SK-N-SH (cell line): ENCODE data around the gene SMARCA2. TPM values are rescaled to one million over a fixed set of nuclear protein-coding genes. Genes with fewer than 3 reads are reported as not detected.

Source experiments
- CTCF ChIA-PET: fragments of 300-600, 350-600 bp; formaldehyde crosslinking; extraction: SDS; loops from one replicate; lab custom pipeline; 2021; lab: Yijun Ruan, JAX
- POLR2A ChIA-PET: fragments of 350-600 bp; sonication (Branson Sonifier 250); formaldehyde crosslinking; extraction: SDS; loops from one replicate; lab custom pipeline; 2020; ENCODE audit warnings: antibody characterized with exemption, inconsistent platforms; lab: Yijun Ruan, JAX
- DNase-seq: peaks from one replicate; pipeline ENCODE4 v3.0.0; 2012
- H2AFZ ChIP-seq: fragments of 200-600 bp; sonication (generic); 2 replicates; pipeline ENCODE4 v1.8.1; 2016; ENCODE audit warnings: antibody characterized with exemption, mild to moderate bottlenecking, low read depth
- H3F3A ChIP-seq: fragments of 200-600 bp; sonication (generic); replicated peaks from 2 replicates; pipeline ENCODE3; 2016; ENCODE audit warnings: antibody characterized with exemption, mild to moderate bottlenecking; ENCODE audit not compliant: insufficient read depth
- H3K27ac ChIP-seq, 2 experiments: fragments of 200-500 bp in 1 of 2; fragments of 200-600 bp in 1 of 2; sonication (Bioruptor generic) in 1 of 2; sonication (generic), shearing (Covaris generic) in 1 of 2; 2 replicates each; pipeline versions ENCODE4 v1.5.1 to v1.6.1; 2014 to 2016; ENCODE audit warnings: low read depth in 2 of 2, inconsistent platforms in 1 of 2, low read length in 1 of 2, mild to moderate bottlenecking in 1 of 2, mixed read lengths in 1 of 2
- H3K27me3 ChIP-seq: fragments of 200-600 bp; sonication (generic), shearing (Covaris generic); 2 replicates; pipeline ENCODE4 v1.6.1; 2016; ENCODE audit warnings: mixed run types; ENCODE audit not compliant: insufficient read depth
- H3K36me3 ChIP-seq, 2 experiments: fragments of 200-500 bp in 1 of 2; fragments of 200-600 bp in 1 of 2; sonication (Bioruptor generic) in 1 of 2; sonication (generic) in 1 of 2; replicated peaks in 1 of 2; 2 replicates each; pipeline versions ENCODE3 to v1.5.1; 2014 to 2016; ENCODE audit warnings: low read length in 1 of 2, mild to moderate bottlenecking in 1 of 2; ENCODE audit not compliant: insufficient read depth in 2 of 2, control insufficient read depth in 1 of 2
- H3K4me1 ChIP-seq, 2 experiments: fragments of 200-500 bp in 1 of 2; fragments of 200-600 bp in 1 of 2; sonication (Bioruptor generic) in 1 of 2; sonication (generic), shearing (Covaris generic) in 1 of 2; 2 replicates each; pipeline versions ENCODE4 v1.5.1 to v1.6.1; 2014 to 2016; ENCODE audit warnings: low read depth in 1 of 2, low read length in 1 of 2, mixed run types in 1 of 2; ENCODE audit not compliant: insufficient read depth in 2 of 2, control insufficient read depth in 1 of 2
- H3K4me2 ChIP-seq: fragments of 200-600 bp; sonication (generic), shearing (Covaris generic); 2 replicates; pipeline ENCODE4 v1.6.1; 2017; ENCODE audit warnings: mixed run types
- H3K4me3 ChIP-seq, 2 experiments: fragments of 200-500 bp in 1 of 2; fragments of 200-600 bp in 1 of 2; sonication (Bioruptor generic) in 1 of 2; sonication (generic), shearing (Covaris generic) in 1 of 2; 2 replicates each; pipeline versions ENCODE4 v1.5.1 to v1.8.1; 2014 to 2016; ENCODE audit warnings: low read depth in 2 of 2, inconsistent platforms in 1 of 2, low read length in 1 of 2, mild to moderate bottlenecking in 1 of 2, mixed read lengths in 1 of 2, moderate library complexity in 1 of 2
- H3K79me2 ChIP-seq: fragments of 200-600 bp; sonication (generic); 2 replicates; pipeline ENCODE4 v1.8.1; 2017; ENCODE audit warnings: mild to moderate bottlenecking; ENCODE audit not compliant: insufficient read depth
- H3K9ac ChIP-seq: fragments of 200-600 bp; sonication (generic); 2 replicates; pipeline ENCODE4 v1.6.1; 2017; ENCODE audit warnings: mixed run types
- H3K9me2 ChIP-seq: fragments of 200-600 bp; sonication (generic); 2 replicates; pipeline ENCODE4 v1.6.1; 2017; ENCODE audit warnings: mixed run types
- H3K9me3 ChIP-seq: fragments of 200-600 bp; sonication (generic); 2 replicates; pipeline ENCODE4 v1.6.1; 2017; ENCODE audit warnings: mixed run types, mild to moderate bottlenecking, moderate library complexity
- H4K20me1 ChIP-seq: fragments of 200-600 bp; sonication (generic); 2 replicates; pipeline ENCODE4 v1.6.1; 2017; ENCODE audit warnings: mild to moderate bottlenecking, mixed run types; ENCODE audit not compliant: insufficient read depth
- CHD2 ChIP-seq: fragments of 150-350 bp; IDR thresholded peaks from 2 replicates; pipeline ENCODE4 v1.6.1; 2018; ENCODE audit warnings: low read length; ENCODE audit not compliant: partially characterized antibody
- ELF1 ChIP-seq: IDR thresholded peaks from 2 replicates; pipeline ENCODE4 v1.4.0; 2012
- EP300 ChIP-seq, 2 experiments: IDR thresholded peaks; 2 replicates each; pipeline versions ENCODE4 v1.4.0 to v1.6.1; 2012; ENCODE audit warnings: borderline replicate concordance in 1 of 2, low read depth in 1 of 2, low read length in 1 of 2
- FOXM1 ChIP-seq: IDR thresholded peaks from 2 replicates; pipeline ENCODE4 v1.4.0; 2012; ENCODE audit warnings: low read depth, mild to moderate bottlenecking
- GABPA ChIP-seq: IDR thresholded peaks from 2 replicates; pipeline ENCODE4 v1.4.0; 2012; ENCODE audit warnings: low read depth, mild to moderate bottlenecking
- JUND ChIP-seq: IDR thresholded peaks from 2 replicates; pipeline ENCODE4 v1.4.0; 2012
- NFIC ChIP-seq: IDR thresholded peaks from 2 replicates; pipeline ENCODE4 v1.4.0; 2012; ENCODE audit warnings: borderline replicate concordance
- PBX3 ChIP-seq: IDR thresholded peaks from 2 replicates; pipeline ENCODE4; 2012
- POLR2AphosphoS5 ChIP-seq: IDR thresholded peaks from 2 replicates; pipeline ENCODE4 v1.6.1; 2012; ENCODE audit warnings: low read depth, low read length
- RAD21 ChIP-seq: IDR thresholded peaks from 2 replicates; pipeline ENCODE4 v1.6.1; 2012; ENCODE audit warnings: mild to moderate bottlenecking, low read length
- REST ChIP-seq: IDR thresholded peaks from 2 replicates; pipeline ENCODE4 v1.6.1; 2012; ENCODE audit warnings: mild to moderate bottlenecking, low read depth, low read length, moderate library complexity
- RFX5 ChIP-seq: IDR thresholded peaks from 2 replicates; pipeline ENCODE4 v1.6.1; 2012; ENCODE audit warnings: mild to moderate bottlenecking, improper control_type of control experiment, low read length
- RXRA ChIP-seq: IDR thresholded peaks from 2 replicates; pipeline ENCODE4 v1.4.0; 2012; ENCODE audit warnings: low read depth, mild to moderate bottlenecking, borderline replicate concordance
- SIN3A ChIP-seq: IDR thresholded peaks from 2 replicates; pipeline ENCODE4 v1.6.1; 2012; ENCODE audit warnings: low read depth, mild to moderate bottlenecking, low read length, moderate library complexity, borderline replicate concordance
- TCF12 ChIP-seq: IDR thresholded peaks from 2 replicates; pipeline ENCODE4 v1.4.0; 2012
- USF2 ChIP-seq: fragments of 150-350 bp; IDR thresholded peaks from 2 replicates; pipeline ENCODE4 v1.6.1; 2017; ENCODE audit warnings: antibody characterized with exemption, low read length, low read depth, borderline replicate concordance
- WGBS: methylation state at CpG from one replicate; pipeline ENCODE4 v1.1.6; 2017; ENCODE audit warnings: low lambda C conversion rate; 5-methylcytosine and 5-hydroxymethylcytosine counted together
- polyA plus RNA-seq, 3 experiments: library from polyadenylated mRNA; depleted of rRNA; stranded (reverse); fragments of >200 nt; gene quantifications; 2 replicates each; pipeline ENCODE4 v1.2.3, GENCODE V29; 2012
- TF ChIP-seq, protein P1 (sequence below): fragments of 150-350 bp; IDR thresholded peaks from 2 replicates; pipeline ENCODE4 v1.6.1; 2016; ENCODE audit warnings: mild to moderate bottlenecking, low read depth, low read length

The SMARCA2 gene
- polyA plus RNA-seq, 1 of the 3 experiments (the other 2 are of a cell fraction), result 17.4 TPM

DNA sequence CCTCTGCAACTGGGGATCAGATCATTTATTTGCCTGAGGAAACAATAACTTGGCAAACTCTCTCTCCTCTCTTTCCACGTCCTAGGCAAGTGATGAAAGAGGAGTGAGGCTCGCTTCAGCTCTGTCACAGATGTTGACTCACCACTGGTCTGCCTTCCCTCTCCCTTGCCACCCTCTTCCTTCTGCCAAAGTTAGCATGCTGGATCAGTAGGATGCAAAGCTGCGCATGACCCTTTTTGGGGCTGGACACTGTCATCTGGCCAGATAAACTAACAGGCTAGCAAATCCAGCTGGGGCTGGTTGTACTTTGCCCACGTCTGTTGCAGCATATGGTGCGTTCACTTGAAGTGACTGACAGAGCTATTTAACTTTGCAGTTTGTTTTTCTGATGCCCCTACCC lies 36.2 kb upstream of the SMARCA2 start:
- Histone ChIP-seq H3K9me2 (no peaks in the 10 kb centered on the region), H3K79me2 (no peaks in the 10 kb centered on the region), H3K9ac (no peak overlapping the region), H3K4me1 (peaks cover 0 to 3% of the 10 kb centered on the region in 2 experiments; a peak in 1 of 4 replicates), H3K9me3 (no peaks in the 10 kb centered on the region), H2AFZ (no peak overlapping the region), H3F3A (no peaks in the 10 kb centered on the region), H3K36me3 (no peaks in the 10 kb centered on the region), H3K4me2 (no peak overlapping the region), H3K4me3 (no peak overlapping the region), H3K27ac (no peak overlapping the region), H4K20me1 (no peaks in the 10 kb centered on the region), H3K27me3 (no peaks in the 10 kb centered on the region)
- TF ChIP-seq USF2 (no peak), GABPA (no peak)
- peak; percentile 7 for DNase-seq
- CTCF ChIA-PET, result interaction anchor here (0.6 to 1.6 kb wide), 2 partner anchors 14 to 771 kb away, joined by 3 read pairs; no protein-coding TSS in a partner anchor
- POLR2A ChIA-PET, result no interaction called here
- WGBS, result 40% methylated on average over 5 of the region's 5 CpGs

DNA sequence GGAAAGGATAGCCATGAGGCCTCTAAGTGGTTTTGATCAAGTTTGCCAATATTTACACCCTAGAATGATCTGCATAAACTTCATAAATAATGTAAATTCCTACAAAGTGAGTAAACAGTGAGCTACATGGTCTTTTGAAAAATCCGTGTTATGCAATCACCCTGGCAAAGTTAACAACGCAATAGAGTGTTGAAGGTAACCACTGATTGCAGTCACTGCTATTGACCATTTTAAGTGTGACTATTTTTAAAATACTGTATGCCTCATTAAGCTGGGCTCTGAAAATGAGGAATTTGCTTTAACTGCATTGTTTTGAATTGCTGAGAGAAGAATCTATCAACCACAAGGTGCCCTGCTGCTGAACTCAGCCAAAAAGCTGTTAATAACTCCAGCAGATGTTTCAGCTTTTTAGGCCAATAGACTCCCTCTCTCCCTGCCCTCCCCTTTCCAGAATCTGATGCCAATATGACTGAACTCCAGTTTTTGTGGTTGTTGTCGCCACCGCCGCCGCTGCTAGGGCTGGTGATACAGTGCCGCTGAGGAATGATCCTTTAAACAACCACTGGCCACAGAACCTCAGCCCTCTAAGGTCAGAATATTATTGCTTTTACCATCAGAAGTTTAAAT lies 35.3 kb upstream of the SMARCA2 start:
- Histone ChIP-seq H4K20me1 (no peaks in the 10 kb centered on the region), H3K4me1 (peaks cover 0 to 3% of the 10 kb centered on the region in 2 experiments; a peak in 1 of 4 replicates), H3F3A (no peaks in the 10 kb centered on the region), H3K9me3 (no peaks in the 10 kb centered on the region), H3K4me3 (no peak overlapping the region), H2AFZ (no peak overlapping the region), H3K9ac (no peak overlapping the region), H3K27me3 (no peaks in the 10 kb centered on the region), H3K36me3 (no peaks in the 10 kb centered on the region), H3K9me2 (no peaks in the 10 kb centered on the region), H3K79me2 (no peaks in the 10 kb centered on the region), H3K27ac (no peak overlapping the region), H3K4me2 (no peak overlapping the region)
- POLR2A ChIA-PET, result interaction anchor here (0.6 kb wide), 1 partner anchor 1171 kb away, joined by 3 read pairs; no protein-coding TSS in a partner anchor
- no peak for TF ChIP-seq JUND
- no peak for TF ChIP-seq CHD2
- no peak for TF ChIP-seq SIN3A
- no peak for TF ChIP-seq NFIC
- no peak for TF ChIP-seq FOXM1
- TF ChIP-seq POLR2AphosphoS5, result no peak
- TF ChIP-seq PBX3, result no peak
- TF ChIP-seq EP300 (IDR thresholded peaks at IDR 0.05; ENCODE audit: borderline replicate concordance in 1 of 2, low read depth in 1 of 2, low read length in 1 of 2), result no peak
- TF ChIP-seq RXRA, result no peak
- no peak for TF ChIP-seq REST
- TF ChIP-seq RAD21, result no peak
- TF ChIP-seq ELF1, result no peak
- TF ChIP-seq, protein P1, sequence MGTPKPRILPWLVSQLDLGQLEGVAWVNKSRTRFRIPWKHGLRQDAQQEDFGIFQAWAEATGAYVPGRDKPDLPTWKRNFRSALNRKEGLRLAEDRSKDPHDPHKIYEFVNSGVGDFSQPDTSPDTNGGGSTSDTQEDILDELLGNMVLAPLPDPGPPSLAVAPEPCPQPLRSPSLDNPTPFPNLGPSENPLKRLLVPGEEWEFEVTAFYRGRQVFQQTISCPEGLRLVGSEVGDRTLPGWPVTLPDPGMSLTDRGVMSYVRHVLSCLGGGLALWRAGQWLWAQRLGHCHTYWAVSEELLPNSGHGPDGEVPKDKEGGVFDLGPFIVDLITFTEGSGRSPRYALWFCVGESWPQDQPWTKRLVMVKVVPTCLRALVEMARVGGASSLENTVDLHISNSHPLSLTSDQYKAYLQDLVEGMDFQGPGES, result no peak
- TF ChIP-seq TCF12, result no peak
- no peak for TF ChIP-seq RFX5
- DNase-seq, result no peak
- 77% methylated on average over 7 of the region's 7 CpGs for WGBS
- CTCF ChIA-PET, result interaction anchor here (1.6 kb wide), 1 partner anchor 13 kb away, joined by 3 read pairs; no protein-coding TSS in a partner anchor
